ENCODE results near the gene MYCBPAP.

The MYCBPAP gene

GRCh38 chr17:50499270-50499669, 9.0 kb upstream of the MYCBPAP start:
- TF ChIP-seq CTCF (IDR thresholded peaks at IDR 0.05): no peak

DNA sequence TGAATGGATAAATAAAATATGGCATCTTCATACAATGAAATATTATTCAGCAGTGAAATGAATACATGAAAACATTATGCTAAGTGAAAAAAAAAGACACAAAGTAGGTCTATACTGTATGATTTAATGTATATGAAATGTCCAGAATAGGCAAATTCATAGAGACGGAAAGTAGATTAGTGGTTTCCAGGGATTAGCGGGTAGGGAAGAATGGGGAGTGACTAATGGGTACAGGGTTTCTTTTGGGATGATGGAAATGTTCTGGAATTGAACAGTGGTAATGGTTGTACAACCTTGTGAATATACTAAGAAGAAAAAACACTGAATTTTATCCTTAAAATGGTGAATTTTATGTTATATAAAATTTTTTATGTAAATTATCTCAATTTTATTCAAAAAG, 8.5 kb upstream of the MYCBPAP start:
- no peak for TF ChIP-seq CTCF (IDR thresholded peaks at IDR 0.05)

GRCh38 chr17:50501054-50501453, 7.2 kb upstream of the MYCBPAP start:
- TF ChIP-seq CTCF (IDR thresholded peaks at IDR 0.05): peak; percentile 61

DNA sequence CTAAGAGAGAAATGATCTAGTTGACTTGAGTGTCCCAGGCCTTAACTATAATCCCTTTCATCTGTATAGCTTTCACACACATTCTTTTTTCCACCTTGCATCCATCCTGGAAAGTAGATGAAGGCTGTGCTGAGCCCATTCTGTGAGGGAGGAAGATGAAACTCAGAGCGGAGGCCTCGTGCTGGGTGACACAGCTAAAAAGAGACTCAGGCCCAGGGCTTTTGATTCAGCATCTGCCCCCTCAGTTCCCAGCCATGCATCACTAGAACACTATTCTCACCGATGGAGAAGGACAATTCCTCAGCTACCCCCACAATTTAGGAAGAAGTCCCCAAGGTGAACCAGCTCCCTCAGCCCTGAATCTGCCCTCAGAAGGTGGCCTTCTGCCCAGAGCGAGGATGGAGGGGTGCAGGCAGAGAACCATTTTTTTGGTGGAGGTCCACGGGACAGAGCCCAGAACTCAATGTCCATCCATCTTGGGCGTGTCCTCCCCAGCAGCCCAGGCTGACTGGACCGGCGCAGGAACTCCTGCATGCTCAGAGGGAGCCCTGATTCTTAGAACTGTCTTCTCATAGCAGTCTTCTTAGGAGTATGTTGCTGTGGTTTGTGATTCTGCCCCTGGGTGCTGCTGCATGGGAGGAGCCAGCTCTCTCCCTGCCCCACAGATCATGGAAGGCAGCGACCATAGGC, 5.8 kb upstream of the MYCBPAP start:
- no peak for TF ChIP-seq CTCF (IDR thresholded peaks at IDR 0.05)

DNA sequence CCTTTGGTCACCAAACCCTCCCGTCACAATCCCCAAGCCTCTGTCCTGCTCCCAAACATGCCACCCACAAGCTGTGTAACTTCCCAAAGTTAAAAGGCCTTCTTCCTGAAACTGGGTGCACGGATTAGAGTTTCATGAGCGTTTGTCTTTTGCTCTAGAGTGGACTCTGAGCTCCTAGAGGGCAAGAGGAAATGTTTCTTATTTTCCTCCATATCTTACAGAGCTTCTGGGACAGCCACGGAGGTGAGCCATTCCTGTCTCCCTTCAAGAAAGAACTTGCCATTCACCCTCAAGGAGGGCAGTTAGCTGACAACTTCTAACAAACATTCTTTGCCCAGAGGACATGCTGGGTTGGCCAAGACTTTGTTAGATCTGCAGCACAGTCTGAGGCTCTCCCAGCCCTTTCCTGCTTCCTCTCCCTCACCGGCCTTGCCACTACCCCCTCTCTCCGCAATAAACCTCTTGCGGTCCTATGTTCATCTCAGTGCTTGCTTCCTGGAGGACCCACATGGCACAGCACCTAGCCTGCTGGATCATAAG, 2.6 kb upstream of the MYCBPAP start:
- TF ChIP-seq CTCF (IDR thresholded peaks at IDR 0.05): no peak

- no peak for TF ChIP-seq CTCF (IDR thresholded peaks at IDR 0.05)
Measured at GRCh38 chr17:50506298-50506697, 1.9 kb upstream of the MYCBPAP start.

DNA sequence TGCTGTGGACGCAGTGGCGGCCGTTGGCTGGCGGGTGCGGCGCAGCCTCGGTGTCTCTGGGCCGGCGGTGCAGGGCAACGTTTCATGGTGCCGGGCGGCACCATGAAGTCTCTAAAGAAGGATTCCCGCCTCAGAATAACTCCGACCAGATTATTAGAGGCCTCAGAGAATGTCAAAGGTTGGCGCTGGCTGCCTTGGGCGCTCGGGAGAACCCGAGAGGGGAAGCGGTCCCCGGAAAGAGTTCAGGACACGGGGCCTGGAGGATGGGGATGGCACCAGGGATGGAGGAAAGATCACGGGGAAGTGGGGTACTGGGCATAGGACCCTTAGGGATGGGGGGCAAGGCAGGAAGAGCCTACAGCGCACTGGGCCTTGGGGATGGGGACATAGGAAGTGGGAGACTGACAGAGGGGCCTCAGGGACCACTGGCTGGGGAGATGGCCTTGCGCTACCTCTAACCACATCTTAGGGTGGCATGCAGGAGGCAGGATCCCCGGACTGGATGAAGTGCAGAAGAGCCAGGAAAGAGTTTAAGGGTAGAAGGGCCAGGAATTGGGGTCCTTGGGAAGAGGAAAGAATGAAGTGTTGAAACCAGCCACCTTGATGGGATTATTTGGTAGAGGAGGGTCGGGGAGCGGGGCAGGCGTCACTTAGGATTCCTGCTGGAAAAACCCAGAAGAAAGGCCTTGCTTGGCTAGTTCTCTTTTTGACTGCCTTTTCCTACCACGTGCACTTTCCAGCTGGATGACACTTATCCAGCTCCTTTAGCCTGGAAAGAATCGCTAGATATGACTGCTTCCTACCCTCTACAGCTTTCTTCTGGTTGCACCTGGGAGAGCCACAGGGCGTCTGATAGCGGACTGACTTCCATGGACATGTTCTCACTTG, 578 bp downstream of the MYCBPAP start:
- TF ChIP-seq CTCF (IDR thresholded peaks at IDR 0.05): no peak
